Measurements from ENCODE around the gene HACD3.

DNA sequence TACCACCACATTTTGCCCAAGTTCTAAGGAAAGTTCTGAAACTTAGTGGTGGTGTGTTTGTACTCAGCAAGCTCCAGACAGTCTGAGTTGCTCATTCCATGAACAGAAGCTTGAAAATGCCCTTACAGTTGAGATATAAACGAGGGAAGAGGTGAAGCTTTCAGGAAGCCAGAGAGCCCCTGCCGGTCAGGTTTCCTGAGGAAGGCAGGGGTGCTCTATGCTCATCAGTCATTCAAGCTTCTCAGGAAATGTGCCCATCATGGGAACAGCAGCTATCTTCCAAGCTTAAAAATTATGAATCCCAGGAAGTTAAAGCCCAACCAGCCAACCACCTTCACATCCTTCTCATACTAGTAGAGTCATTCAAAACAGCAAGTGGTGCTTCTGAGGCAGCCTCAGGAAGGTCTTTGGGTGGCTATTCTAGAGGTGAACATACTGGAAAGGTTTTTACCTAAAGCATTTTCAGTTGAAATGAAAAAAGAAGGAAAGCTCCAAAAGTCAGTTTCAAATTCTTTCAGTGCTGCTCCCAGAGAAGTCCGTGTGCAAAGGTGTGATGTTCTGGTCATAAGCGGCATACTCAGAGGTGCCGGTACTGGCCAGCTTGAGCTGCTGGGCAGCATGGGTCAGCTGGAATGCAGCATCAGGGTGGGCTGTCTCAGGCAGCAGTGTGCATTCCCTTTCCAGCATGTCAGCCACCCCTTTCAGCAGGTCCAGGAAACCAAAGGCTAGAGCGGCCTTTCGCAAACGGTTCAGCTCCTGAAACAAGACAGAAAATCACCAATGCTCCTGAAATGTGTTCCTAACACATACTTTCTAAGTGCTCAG, 48.9 kb downstream of the HACD3 start:
- TF ChIP-seq CTCF (IDR thresholded peaks at IDR 0.05) = no peak
- no peak for TF ChIP-seq USF2 (IDR thresholded peaks at IDR 0.05; ENCODE audit: borderline replicate concordance, low read depth, low read length)
- TF ChIP-seq RFX5 (IDR thresholded peaks at IDR 0.05; ENCODE audit: low read length) = no peak
- no peak for TF ChIP-seq YY1 (IDR thresholded peaks at IDR 0.05; ENCODE audit: low read depth)

Data from SK-N-SH (cell line).